ENCODE data around the gene MLLT3. TPM values are rescaled to one million over a fixed set of nuclear protein-coding genes. Genes with fewer than 3 reads are reported as not detected.

The MLLT3 gene
- total RNA-seq, 1 donor from 2014 or later, result 17.5 TPM

GRCh38 chr9:20573023-20573422 is 49.3 kb downstream of the MLLT3 start:
- Histone ChIP-seq H3K4me1 (peaks cover 31% of the 10 kb centered on the region), H3K36me3 (no peaks in the 10 kb centered on the region), H3K27ac (replicated peaks) (no peak overlapping the region), H3K27me3 (ENCODE audit: low read depth) (no peaks in the 10 kb centered on the region), H3K9me3 (replicated peaks) (peaks cover 21% of the 10 kb centered on the region), H3K4me3 (no peak overlapping the region)
- DNase-seq, result no peak
- TF ChIP-seq CTCF (IDR thresholded peaks at IDR 0.05; ENCODE audit: borderline replicate concordance), result no peak
- intact Hi-C loops (cut with micrococcal nuclease), result no loop called here

- Histone ChIP-seq H3K4me3 (no peak overlapping the region), H3K27ac (replicated peaks) (no peak overlapping the region), H3K27me3 (ENCODE audit: low read depth) (no peaks in the 10 kb centered on the region), H3K4me1 (peaks cover 31% of the 10 kb centered on the region), H3K9me3 (replicated peaks) (peaks cover 11% of the 10 kb centered on the region), H3K36me3 (no peaks in the 10 kb centered on the region)
- intact Hi-C loops (cut with micrococcal nuclease), result no loop called here
- no peak for DNase-seq
- no peak for TF ChIP-seq CTCF (IDR thresholded peaks at IDR 0.05; ENCODE audit: borderline replicate concordance)
Measured at GRCh38 chr9:20570756-20571155, 51.5 kb downstream of the MLLT3 start.

- Histone ChIP-seq H3K27me3 (ENCODE audit: low read depth) (no peaks in the 10 kb centered on the region), H3K4me3 (no peak overlapping the region), H3K36me3 (no peaks in the 10 kb centered on the region), H3K4me1 (peaks cover 31% of the 10 kb centered on the region), H3K9me3 (replicated peaks) (peaks cover 4% of the 10 kb centered on the region), H3K27ac (replicated peaks) (no peak overlapping the region)
- DNase-seq, result no peak
- TF ChIP-seq CTCF (IDR thresholded peaks at IDR 0.05; ENCODE audit: borderline replicate concordance), result no peak
- intact Hi-C loops (cut with micrococcal nuclease), result no loop called here
Measured at GRCh38 chr9:20570087-20570486, 52.2 kb downstream of the MLLT3 start.

GRCh38 chr9:20569525-20569924 is 52.8 kb downstream of the MLLT3 start:
- no peak overlapping the region for H3K27ac ChIP-seq (replicated peaks)
- TF ChIP-seq CTCF (IDR thresholded peaks at IDR 0.05; ENCODE audit: borderline replicate concordance), result no peak
- intact Hi-C loops (cut with micrococcal nuclease), result no loop called here
- no peak overlapping the region for H3K4me3 ChIP-seq
- peaks cover 32% of the 10 kb centered on the region for H3K4me1 ChIP-seq
- no peaks in the 10 kb centered on the region for H3K36me3 ChIP-seq
- DNase-seq, result no peak
- H3K9me3 ChIP-seq (replicated peaks), result no peaks in the 10 kb centered on the region
- H3K27me3 ChIP-seq (ENCODE audit: low read depth), result no peaks in the 10 kb centered on the region

GRCh38 chr9:20568400-20568799 is 53.9 kb downstream of the MLLT3 start:
- H3K36me3 ChIP-seq, result no peaks in the 10 kb centered on the region
- DNase-seq, result no peak
- no peak overlapping the region for H3K4me3 ChIP-seq
- no peaks in the 10 kb centered on the region for H3K27me3 ChIP-seq (ENCODE audit: low read depth)
- no peaks in the 10 kb centered on the region for H3K9me3 ChIP-seq (replicated peaks)
- intact Hi-C loops (cut with micrococcal nuclease), result no loop called here
- no peak overlapping the region for H3K27ac ChIP-seq (replicated peaks)
- TF ChIP-seq CTCF (IDR thresholded peaks at IDR 0.05; ENCODE audit: borderline replicate concordance), result no peak
- H3K4me1 ChIP-seq, result peaks cover 43% of the 10 kb centered on the region

- DNase-seq, result no peak
- intact Hi-C loops (cut with micrococcal nuclease), result no loop called here
- no peak overlapping the region for H3K4me3 ChIP-seq
Measured at GRCh38 chr9:20566401-20566800, 55.9 kb downstream of the MLLT3 start.

More at GRCh38 chr9:20566401-20566800, 55.9 kb downstream of the MLLT3 start:
- Histone ChIP-seq H3K36me3 (no peaks in the 10 kb centered on the region), H3K27me3 (ENCODE audit: low read depth) (no peaks in the 10 kb centered on the region), H3K9me3 (replicated peaks) (no peaks in the 10 kb centered on the region), H3K4me1 (peaks cover 49% of the 10 kb centered on the region), H3K27ac (replicated peaks) (no peak overlapping the region)
- no peak for TF ChIP-seq CTCF (IDR thresholded peaks at IDR 0.05; ENCODE audit: borderline replicate concordance)
